Mucosa of rectum (tissue), 2 donors: ENCODE measurements around the gene BCL11A.

Experiments
- H3K27ac ChIP-seq, 2 donors: one replicate each; pipeline ENCODE4 v1.7.0; 2013; ENCODE audit warnings: inconsistent platforms in 2 of 2, low read depth in 2 of 2, low read length in 2 of 2
- H3K27me3 ChIP-seq, 2 donors: one replicate each; pipeline ENCODE4 v1.7.0; 2013; ENCODE audit warnings: low read length in 2 of 2; ENCODE audit not compliant: control insufficient read depth in 2 of 2, insufficient read depth in 2 of 2
- H3K36me3 ChIP-seq, 2 donors: one replicate each; pipeline ENCODE4 v1.7.0; 2013; ENCODE audit warnings: low read length in 2 of 2; ENCODE audit not compliant: control insufficient read depth in 2 of 2, insufficient read depth in 2 of 2
- H3K4me1 ChIP-seq, 2 donors: one replicate each; pipeline ENCODE4 v1.7.0; 2013; ENCODE audit warnings: low read length in 2 of 2, mild to moderate bottlenecking in 1 of 2; ENCODE audit not compliant: control insufficient read depth in 2 of 2, insufficient read depth in 2 of 2
- H3K4me3 ChIP-seq, 2 donors: one replicate each; pipeline ENCODE4 v1.7.0; 2013; ENCODE audit warnings: low read length in 2 of 2
- H3K9ac ChIP-seq, 2 donors: one replicate each; pipeline ENCODE4 v1.7.0; 2013; ENCODE audit warnings: low read length in 2 of 2, low read depth in 1 of 2, mild to moderate bottlenecking in 1 of 2
- H3K9me3 ChIP-seq, 2 donors: one replicate each; pipeline ENCODE4 v1.7.0; 2013; ENCODE audit warnings: low read length in 2 of 2; ENCODE audit not compliant: control insufficient read depth in 2 of 2
- donor health status: healthy.
- donor health status: Normal muscosa, but diverticular disease.

The BCL11A gene

DNA sequence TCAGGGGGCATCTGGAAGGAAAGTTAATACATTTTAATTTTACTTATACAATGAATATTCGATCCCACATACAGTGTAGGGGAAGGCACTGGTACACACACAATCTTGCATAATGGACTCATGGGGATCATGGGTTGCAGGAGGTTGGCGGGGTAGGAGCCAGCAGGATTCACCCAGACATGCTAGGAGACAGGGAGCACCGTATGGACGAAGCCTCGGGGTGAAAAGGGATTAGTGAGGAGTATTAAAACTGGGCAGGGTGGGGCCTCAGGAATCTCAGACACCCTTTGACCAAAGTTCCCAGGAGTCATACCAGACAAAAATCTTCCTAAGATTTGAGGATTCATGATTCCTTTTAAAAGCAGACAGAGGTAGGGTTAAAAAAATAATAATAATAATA lies 140.8 kb downstream of the BCL11A start:
- no peak overlapping the region for H3K27ac ChIP-seq
- no peak overlapping the region for H3K9ac ChIP-seq
- H3K27me3 ChIP-seq, result no peaks in the 10 kb centered on the region
- no peak overlapping the region for H3K4me3 ChIP-seq
- H3K4me1 ChIP-seq, result peaks cover 0 to 5% of the 10 kb centered on the region in 2 donors
- H3K9me3 ChIP-seq, result no peaks in the 10 kb centered on the region
- H3K36me3 ChIP-seq, result no peaks in the 10 kb centered on the region

DNA sequence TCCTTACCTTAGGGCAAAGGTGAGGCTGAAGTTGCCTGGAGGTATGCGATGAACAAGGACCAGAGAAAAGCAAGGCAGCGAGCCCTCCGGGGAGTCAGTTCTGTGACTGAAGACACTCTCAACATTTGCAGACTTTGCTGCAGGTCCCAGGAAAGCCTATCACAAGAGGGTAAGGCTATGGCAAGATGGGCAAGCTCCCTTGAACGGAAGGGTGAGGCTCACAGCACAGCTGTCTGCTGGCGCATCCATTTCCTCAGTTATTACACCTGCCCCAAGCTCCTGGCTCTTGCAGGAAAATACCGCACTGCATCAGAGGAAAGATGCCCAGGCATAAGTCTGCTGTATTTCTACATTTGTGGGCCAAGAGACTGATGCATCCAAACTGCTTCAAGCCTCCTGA lies 141.4 kb downstream of the BCL11A start:
- Histone ChIP-seq H3K9ac (no peak overlapping the region), H3K27me3 (no peaks in the 10 kb centered on the region), H3K27ac (no peak overlapping the region), H3K4me1 (peaks cover 0 to 5% of the 10 kb centered on the region in 2 donors), H3K9me3 (no peaks in the 10 kb centered on the region), H3K36me3 (no peaks in the 10 kb centered on the region), H3K4me3 (no peak overlapping the region)

GRCh38 chr2:60411295-60411694 lies 142.2 kb downstream of the BCL11A start:
- no peaks in the 10 kb centered on the region for H3K27me3 ChIP-seq
- H3K4me1 ChIP-seq, result peaks cover 0 to 2% of the 10 kb centered on the region in 2 donors
- no peaks in the 10 kb centered on the region for H3K36me3 ChIP-seq
- no peak overlapping the region for H3K27ac ChIP-seq
- H3K4me3 ChIP-seq, result no peak overlapping the region
- no peaks in the 10 kb centered on the region for H3K9me3 ChIP-seq
- H3K9ac ChIP-seq, result no peak overlapping the region

- H3K27me3 ChIP-seq, result no peaks in the 10 kb centered on the region
- H3K4me3 ChIP-seq, result no peak overlapping the region
- H3K27ac ChIP-seq, result no peak overlapping the region
- no peaks in the 10 kb centered on the region for H3K9me3 ChIP-seq
- no peak overlapping the region for H3K9ac ChIP-seq
- no peaks in the 10 kb centered on the region for H3K36me3 ChIP-seq
- no peaks in the 10 kb centered on the region for H3K4me1 ChIP-seq
These were observed 142.9 kb downstream of the BCL11A start for GRCh38 chr2:60410456-60411146.

DNA sequence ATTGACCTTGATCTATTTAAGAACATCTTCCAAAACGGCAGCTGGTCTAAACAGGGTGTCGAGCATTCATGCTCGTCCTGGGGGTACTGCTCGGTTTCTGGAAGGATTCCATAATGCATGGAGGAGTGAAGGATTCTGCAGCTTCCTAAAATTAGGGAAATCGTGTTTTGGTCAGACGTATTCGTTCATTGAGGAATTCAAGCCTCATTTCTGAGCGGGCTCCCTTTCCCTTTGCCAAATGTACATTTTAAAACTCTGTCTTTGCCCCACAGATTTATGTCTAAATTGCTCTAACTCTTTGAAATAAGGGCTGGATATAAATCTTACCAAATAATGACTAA lies 144.0 kb downstream of the BCL11A start:
- Histone ChIP-seq H3K27me3 (no peaks in the 10 kb centered on the region), H3K4me1 (no peaks in the 10 kb centered on the region), H3K36me3 (no peaks in the 10 kb centered on the region), H3K9me3 (no peaks in the 10 kb centered on the region), H3K27ac (no peak overlapping the region), H3K9ac (no peak overlapping the region), H3K4me3 (no peak overlapping the region)

DNA sequence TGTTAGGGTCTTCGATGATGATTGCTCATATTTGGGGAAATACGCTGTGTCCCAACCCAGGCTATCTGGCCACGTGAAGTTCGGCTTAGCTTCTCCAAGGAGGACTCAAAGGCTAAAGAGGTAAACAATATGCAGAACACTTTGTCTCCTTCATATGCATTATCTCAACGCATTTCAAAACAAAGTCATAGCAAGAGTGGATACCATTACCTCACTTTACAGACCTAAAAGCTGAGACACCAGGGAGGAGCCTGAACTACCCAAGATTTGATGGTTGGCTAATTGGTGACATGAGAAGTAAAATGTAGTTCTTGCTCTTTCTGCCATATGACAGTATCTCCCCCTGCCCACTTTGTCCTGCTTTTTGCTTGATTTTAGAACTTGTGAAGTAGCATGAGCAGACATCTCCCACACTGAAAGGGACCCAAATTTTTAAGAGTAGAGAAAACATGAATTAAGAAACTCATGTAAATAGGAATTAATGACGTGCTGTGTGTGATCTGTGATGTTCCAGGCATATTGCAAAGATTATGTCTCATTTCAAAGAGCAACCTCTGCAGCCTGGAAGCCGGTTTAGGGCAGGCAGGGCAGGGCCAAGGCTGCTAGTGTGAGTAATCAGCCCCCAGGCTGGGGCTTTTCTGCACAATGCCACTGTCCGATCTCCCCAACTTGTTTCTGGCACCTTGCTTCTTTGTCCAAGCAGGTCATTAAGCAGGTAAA lies 144.5 kb downstream of the BCL11A start:
- Histone ChIP-seq H3K36me3 (no peaks in the 10 kb centered on the region), H3K4me3 (no peak overlapping the region), H3K27me3 (no peaks in the 10 kb centered on the region), H3K27ac (no peak overlapping the region), H3K4me1 (no peaks in the 10 kb centered on the region), H3K9ac (no peak overlapping the region), H3K9me3 (no peaks in the 10 kb centered on the region)

DNA sequence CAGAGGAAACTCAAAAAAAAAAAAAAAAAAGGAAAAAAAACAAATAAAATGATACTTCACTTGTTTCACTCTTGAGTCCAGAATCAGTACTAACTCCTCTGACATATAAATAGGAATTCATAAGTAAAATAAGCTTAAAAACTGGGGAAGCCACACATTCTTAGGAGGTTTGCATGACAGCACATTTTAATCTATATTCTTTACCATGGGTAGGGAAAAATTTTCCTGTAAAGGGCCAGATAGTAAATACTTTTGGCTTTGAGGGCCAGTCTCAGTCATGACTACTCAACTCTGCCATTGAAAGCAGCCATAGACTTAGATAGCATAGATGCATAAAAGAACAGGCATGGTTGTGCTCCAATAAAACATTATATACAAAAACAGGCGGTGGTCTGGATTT lies 145.2 kb downstream of the BCL11A start:
- Histone ChIP-seq H3K36me3 (no peaks in the 10 kb centered on the region), H3K27ac (no peak overlapping the region), H3K9me3 (no peaks in the 10 kb centered on the region), H3K27me3 (no peaks in the 10 kb centered on the region), H3K4me1 (no peaks in the 10 kb centered on the region), H3K9ac (no peak overlapping the region), H3K4me3 (no peak overlapping the region)

DNA sequence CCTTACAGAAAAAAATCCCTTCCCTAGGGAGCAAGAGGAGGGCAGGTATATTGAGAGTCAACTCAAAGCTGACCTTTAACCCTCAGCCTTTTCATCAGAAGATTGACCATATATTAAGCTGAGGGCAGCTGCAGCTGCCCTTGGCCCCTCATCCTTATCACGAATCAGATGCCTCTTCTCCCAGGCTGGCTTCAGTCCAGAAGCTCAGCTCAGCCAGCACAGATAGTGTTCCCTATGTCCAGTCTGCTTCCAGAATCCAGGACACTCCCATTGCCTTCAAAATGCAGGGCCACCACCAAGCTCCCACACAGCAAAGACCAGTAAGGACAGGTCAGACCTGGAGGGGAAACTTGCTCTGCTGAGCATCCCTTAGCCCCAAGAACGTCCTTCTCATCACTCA lies 146.1 kb downstream of the BCL11A start:
- Histone ChIP-seq H3K4me1 (no peaks in the 10 kb centered on the region), H3K27ac (no peak overlapping the region), H3K9me3 (no peaks in the 10 kb centered on the region), H3K9ac (no peak overlapping the region), H3K36me3 (no peaks in the 10 kb centered on the region), H3K4me3 (no peak overlapping the region), H3K27me3 (no peaks in the 10 kb centered on the region)

GRCh38 chr2:60406192-60406591 lies 147.3 kb downstream of the BCL11A start:
- Histone ChIP-seq H3K27ac (no peak overlapping the region), H3K27me3 (no peaks in the 10 kb centered on the region), H3K4me1 (no peaks in the 10 kb centered on the region), H3K4me3 (no peak overlapping the region), H3K9me3 (no peaks in the 10 kb centered on the region), H3K36me3 (no peaks in the 10 kb centered on the region), H3K9ac (no peak overlapping the region)

DNA sequence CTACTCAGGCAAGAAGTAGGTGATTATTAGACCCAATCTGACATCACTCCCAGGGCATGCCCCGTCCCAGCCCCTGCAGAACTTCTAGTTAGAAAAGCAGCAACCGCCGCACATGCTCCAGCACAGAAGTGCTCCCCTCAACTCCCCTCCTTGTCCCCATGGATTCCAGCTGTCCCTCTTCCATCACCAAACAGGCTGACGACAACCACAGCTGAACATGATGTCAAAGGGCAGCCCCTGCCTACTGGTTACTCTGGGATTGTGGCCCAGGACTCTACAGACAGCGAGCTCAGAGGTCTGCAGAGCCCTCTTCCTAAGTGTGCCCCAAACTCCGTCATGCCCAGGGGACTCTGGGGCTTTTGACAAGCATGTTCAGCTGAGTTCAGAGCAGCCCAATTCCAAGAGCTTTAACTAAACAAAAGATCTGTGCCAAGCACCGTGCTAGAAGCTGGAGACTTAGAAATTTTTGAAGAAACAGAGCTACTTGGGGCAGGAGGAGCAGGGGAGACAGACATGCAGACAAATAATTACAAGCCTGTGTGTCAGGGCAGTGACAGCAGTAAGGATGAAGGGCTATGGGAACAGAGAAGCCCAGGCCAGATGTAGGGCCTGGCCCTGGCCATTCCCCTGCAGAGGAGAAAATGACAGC lies 148.1 kb downstream of the BCL11A start:
- no peak overlapping the region for H3K4me3 ChIP-seq
- no peaks in the 10 kb centered on the region for H3K27me3 ChIP-seq
- no peaks in the 10 kb centered on the region for H3K4me1 ChIP-seq
- no peak overlapping the region for H3K27ac ChIP-seq
- H3K9ac ChIP-seq, result no peak overlapping the region
- no peaks in the 10 kb centered on the region for H3K36me3 ChIP-seq
- no peaks in the 10 kb centered on the region for H3K9me3 ChIP-seq
